ENCODE data around the gene ERC2. TPM values are rescaled to one million over a fixed set of nuclear protein-coding genes. Genes with fewer than 3 reads are reported as not detected.

ERC2 gene
- total RNA-seq, 3 donors from 2014 or later (not counting 1 experiment from before 2014, with no cell fraction given) = not detected

DNA sequence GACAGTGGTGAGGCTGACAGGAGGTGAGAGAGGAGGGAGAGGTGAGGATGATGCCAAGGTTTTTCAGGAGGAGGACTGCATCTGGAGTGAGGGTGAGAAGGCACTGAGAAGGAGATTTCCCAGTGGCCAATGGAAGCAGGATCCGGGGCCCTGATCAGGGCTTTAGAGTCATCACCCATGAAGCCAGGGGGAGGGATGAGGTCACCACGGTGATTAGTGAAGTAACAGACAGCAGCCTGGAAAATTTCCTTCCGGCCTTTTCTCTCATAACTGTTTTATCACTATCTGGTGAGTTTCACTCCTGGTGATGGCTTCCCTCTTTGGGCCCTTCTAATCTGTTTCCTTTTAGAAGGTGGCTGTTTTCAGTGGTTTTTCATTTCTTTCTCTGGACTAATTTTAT, 900.7 kb downstream of the ERC2 start:
- Histone ChIP-seq H3K4me1 (ENCODE audit: control insufficient read depth, insufficient read depth, low read length) (no peaks in the 10 kb centered on the region), H3K4me3 (ENCODE audit: low read length) (no peak overlapping the region), H3K27me3 (ENCODE audit: control insufficient read depth, insufficient read depth, low read length) (no peaks in the 10 kb centered on the region), H3K27ac (ENCODE audit: low read length) (no peak overlapping the region), H3K9me3 (ENCODE audit: control insufficient read depth, insufficient read depth, low read length) (no peaks in the 10 kb centered on the region), H3K36me3 (ENCODE audit: control insufficient read depth, insufficient read depth, low read length) (no peaks in the 10 kb centered on the region)
- Mint-ChIP-seq H3K27me3 (ENCODE audit: low read depth in 2 of 2) (no peaks in the 10 kb centered on the region), H3K4me3 (no peak overlapping the region), H3K27ac (no peak overlapping the region), H3K4me1 (no peaks in the 10 kb centered on the region), H3K9me3 (peaks cover 0 to 3% of the 10 kb centered on the region in 2 donors), H3K36me3 (no peaks in the 10 kb centered on the region)
- DNase-seq (no peak), ATAC-seq (no peak)
- TF ChIP-seq, protein P1, sequence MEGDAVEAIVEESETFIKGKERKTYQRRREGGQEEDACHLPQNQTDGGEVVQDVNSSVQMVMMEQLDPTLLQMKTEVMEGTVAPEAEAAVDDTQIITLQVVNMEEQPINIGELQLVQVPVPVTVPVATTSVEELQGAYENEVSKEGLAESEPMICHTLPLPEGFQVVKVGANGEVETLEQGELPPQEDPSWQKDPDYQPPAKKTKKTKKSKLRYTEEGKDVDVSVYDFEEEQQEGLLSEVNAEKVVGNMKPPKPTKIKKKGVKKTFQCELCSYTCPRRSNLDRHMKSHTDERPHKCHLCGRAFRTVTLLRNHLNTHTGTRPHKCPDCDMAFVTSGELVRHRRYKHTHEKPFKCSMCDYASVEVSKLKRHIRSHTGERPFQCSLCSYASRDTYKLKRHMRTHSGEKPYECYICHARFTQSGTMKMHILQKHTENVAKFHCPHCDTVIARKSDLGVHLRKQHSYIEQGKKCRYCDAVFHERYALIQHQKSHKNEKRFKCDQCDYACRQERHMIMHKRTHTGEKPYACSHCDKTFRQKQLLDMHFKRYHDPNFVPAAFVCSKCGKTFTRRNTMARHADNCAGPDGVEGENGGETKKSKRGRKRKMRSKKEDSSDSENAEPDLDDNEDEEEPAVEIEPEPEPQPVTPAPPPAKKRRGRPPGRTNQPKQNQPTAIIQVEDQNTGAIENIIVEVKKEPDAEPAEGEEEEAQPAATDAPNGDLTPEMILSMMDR (IDR thresholded peaks at IDR 0.05) = no peak
- WGBS (ENCODE audit: insufficient coverage) = 67% methylated on average over 2 of the region's 3 CpGs
- intact Hi-C loops (cut with micrococcal nuclease) = no loop called here

DNA sequence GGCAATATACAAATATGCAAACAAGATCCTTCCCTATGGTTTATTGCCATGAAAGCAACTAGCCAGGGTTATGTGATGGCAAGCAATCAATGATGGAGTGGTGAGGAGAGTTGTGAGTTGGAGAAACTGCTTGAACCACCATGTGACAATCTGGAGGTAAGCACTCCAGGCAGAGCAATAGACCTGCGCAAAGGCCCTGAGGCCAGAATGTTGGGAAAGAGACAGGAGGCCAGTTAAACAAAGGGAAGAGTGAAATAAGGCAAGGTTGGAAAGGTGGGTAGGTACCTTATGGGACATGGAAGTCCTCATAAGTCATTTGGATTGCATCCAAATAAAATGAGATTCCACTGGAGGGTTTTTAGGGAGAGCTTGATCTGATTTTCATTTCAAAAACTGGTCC, 901.1 kb downstream of the ERC2 start:
- no peaks in the 10 kb centered on the region for H3K4me1 ChIP-seq (ENCODE audit: control insufficient read depth, insufficient read depth, low read length)
- no peaks in the 10 kb centered on the region for H3K9me3 ChIP-seq (ENCODE audit: control insufficient read depth, insufficient read depth, low read length)
- no peak overlapping the region for H3K4me3 ChIP-seq (ENCODE audit: low read length)
- H3K27me3 ChIP-seq (ENCODE audit: control insufficient read depth, insufficient read depth, low read length) = no peaks in the 10 kb centered on the region
- DNase-seq (no peak), ATAC-seq (no peak)
- no peak overlapping the region for H3K27ac ChIP-seq (ENCODE audit: low read length)
- no peak overlapping the region for H3K4me3 Mint-ChIP-seq
- no peak overlapping the region for H3K27ac Mint-ChIP-seq
- H3K9me3 Mint-ChIP-seq = peaks cover 0 to 3% of the 10 kb centered on the region in 2 donors
- intact Hi-C loops (cut with micrococcal nuclease) = no loop called here
- TF ChIP-seq, protein P1 (IDR thresholded peaks at IDR 0.05) = no peak
- H3K36me3 Mint-ChIP-seq = no peaks in the 10 kb centered on the region
- H3K36me3 ChIP-seq (ENCODE audit: control insufficient read depth, insufficient read depth, low read length) = no peaks in the 10 kb centered on the region
- no peaks in the 10 kb centered on the region for H3K4me1 Mint-ChIP-seq
- H3K27me3 Mint-ChIP-seq (ENCODE audit: low read depth in 2 of 2) = no peaks in the 10 kb centered on the region
- WGBS (ENCODE audit: insufficient coverage) = 100% methylated on average over 1 of the region's 1 CpG

DNA sequence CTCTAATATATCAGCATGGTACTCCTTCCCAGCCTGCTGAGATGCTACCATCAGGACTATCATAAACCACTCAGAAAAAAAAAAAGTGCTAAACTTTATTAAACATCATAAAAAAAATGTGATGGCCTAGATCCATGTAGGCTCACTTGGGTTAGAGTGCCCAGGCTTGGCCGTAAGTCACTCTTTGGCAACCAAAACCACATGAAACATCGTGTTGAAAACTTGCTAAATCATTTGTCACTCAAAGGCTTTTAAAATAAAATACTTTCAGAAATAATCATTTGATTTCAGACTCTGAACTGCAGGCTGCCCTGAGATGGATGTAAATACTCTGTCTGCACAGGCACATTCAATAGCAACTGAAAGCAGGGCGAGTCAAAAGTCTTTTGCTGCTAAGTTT, 902.7 kb downstream of the ERC2 start:
- Histone ChIP-seq H3K27me3 (ENCODE audit: control insufficient read depth, insufficient read depth, low read length) (no peaks in the 10 kb centered on the region), H3K27ac (ENCODE audit: low read length) (no peak overlapping the region), H3K4me3 (ENCODE audit: low read length) (no peak overlapping the region), H3K36me3 (ENCODE audit: control insufficient read depth, insufficient read depth, low read length) (no peaks in the 10 kb centered on the region), H3K4me1 (ENCODE audit: control insufficient read depth, insufficient read depth, low read length) (no peaks in the 10 kb centered on the region), H3K9me3 (ENCODE audit: control insufficient read depth, insufficient read depth, low read length) (no peaks in the 10 kb centered on the region)
- ATAC-seq (no peak), DNase-seq (no peak)
- peaks cover 0 to 3% of the 10 kb centered on the region in 2 donors for H3K9me3 Mint-ChIP-seq
- H3K4me1 Mint-ChIP-seq = no peaks in the 10 kb centered on the region
- 34% methylated on average over 3 of the region's 3 CpGs for WGBS (ENCODE audit: insufficient coverage)
- H3K36me3 Mint-ChIP-seq = no peaks in the 10 kb centered on the region
- H3K4me3 Mint-ChIP-seq = no peak overlapping the region
- TF ChIP-seq, protein P1 (IDR thresholded peaks at IDR 0.05) = no peak
- no peaks in the 10 kb centered on the region for H3K27me3 Mint-ChIP-seq (ENCODE audit: low read depth in 2 of 2)
- H3K27ac Mint-ChIP-seq = no peak overlapping the region
- intact Hi-C loops (cut with micrococcal nuclease) = no loop called here

DNA sequence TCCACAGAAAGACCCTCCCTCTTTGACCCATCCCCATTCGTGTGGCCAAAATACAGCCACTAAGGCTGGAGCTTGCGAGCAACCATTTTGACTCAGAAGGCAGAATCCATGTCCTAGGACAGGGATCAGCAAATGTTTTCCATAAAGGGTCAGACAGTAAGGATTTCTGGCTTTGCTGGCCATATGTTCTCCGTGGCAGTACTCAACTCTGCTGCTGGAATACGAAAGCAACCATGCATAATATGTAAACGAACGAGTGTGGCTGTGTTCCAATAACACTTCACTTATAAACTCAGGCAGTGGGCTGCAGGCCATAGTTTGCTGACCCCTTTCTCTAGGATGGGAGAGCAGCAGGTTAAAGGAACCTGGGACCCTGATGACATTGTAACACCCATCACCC, 903.5 kb downstream of the ERC2 start:
- intact Hi-C loops (cut with micrococcal nuclease) = no loop called here
- no peaks in the 10 kb centered on the region for H3K27me3 Mint-ChIP-seq (ENCODE audit: low read depth in 2 of 2)
- TF ChIP-seq, protein P1 (IDR thresholded peaks at IDR 0.05) = no peak
- H3K27ac ChIP-seq (ENCODE audit: low read length) = no peak overlapping the region
- no peak overlapping the region for H3K4me3 Mint-ChIP-seq
- peaks cover 0 to 3% of the 10 kb centered on the region in 2 donors for H3K9me3 Mint-ChIP-seq
- no peaks in the 10 kb centered on the region for H3K4me1 Mint-ChIP-seq
- no peaks in the 10 kb centered on the region for H3K27me3 ChIP-seq (ENCODE audit: control insufficient read depth, insufficient read depth, low read length)
- H3K27ac Mint-ChIP-seq = no peak overlapping the region
- no peaks in the 10 kb centered on the region for H3K4me1 ChIP-seq (ENCODE audit: control insufficient read depth, insufficient read depth, low read length)
- H3K36me3 ChIP-seq (ENCODE audit: control insufficient read depth, insufficient read depth, low read length) = no peaks in the 10 kb centered on the region
- no peaks in the 10 kb centered on the region for H3K36me3 Mint-ChIP-seq
- no peak for DNase-seq
- H3K9me3 ChIP-seq (ENCODE audit: control insufficient read depth, insufficient read depth, low read length) = no peaks in the 10 kb centered on the region
- 89% methylated on average over 6 of the region's 6 CpGs for WGBS (ENCODE audit: insufficient coverage)
- no peak overlapping the region for H3K4me3 ChIP-seq (ENCODE audit: low read length)
- no peak for ATAC-seq

Measured in natural killer cell (primary cell).